ENCODE data around the gene NFKBIE. TPM values are rescaled to one million over a fixed set of nuclear protein-coding genes. Genes with fewer than 3 reads are reported as not detected.

Gene NFKBIE
- total RNA-seq, 1 experiment from 2014 or later: 24.9 TPM

GRCh38 chr6:44286747-44287146 lies 21.4 kb upstream of the NFKBIE start:
- Histone ChIP-seq H3K27ac (ENCODE audit: low read length) (no peak overlapping the region), H3K4me3 (ENCODE audit: low read depth in 2 of 2, low read length in 2 of 2) (no peak overlapping the region), H3K27me3 (ENCODE audit: control insufficient read depth, insufficient read depth, low read length) (peaks cover 23% of the 10 kb centered on the region; the same call in 1 of the 2 replicates), H3K4me1 (ENCODE audit: control insufficient read depth, insufficient read depth, low read length) (no peaks in the 10 kb centered on the region), H3K36me3 (ENCODE audit: control insufficient read depth, insufficient read depth, low read length) (no peaks in the 10 kb centered on the region), H3K9me3 (ENCODE audit: control insufficient read depth, insufficient read depth, low read depth, low read length) (no peaks in the 10 kb centered on the region)
- ChIA-PET CTCF (no interaction called here), POLR2A (no interaction called here)
- intact Hi-C loops (cut with micrococcal nuclease; ENCODE audit: unreplicated experiment): loop anchor here (5.0 kb wide), 1 partner anchor 51 kb away; no protein-coding TSS in a partner anchor
- DNase-seq (ENCODE audit: low read depth, low spot score) (no peak), ATAC-seq (no peak)
- in situ Hi-C loops (cut with HindIII; ENCODE audit: low pct_unique_long_range_greater_than_20kb, low sequenced_read_pairs): no loop called here
- no TSS peak for BruUV-seq (replicated peaks)
- TF ChIP-seq REST (IDR thresholded peaks at IDR 0.05; ENCODE audit: insufficient read depth in 1 of 2, low read depth in 2 of 2, low read length in 1 of 2) (no peak), SIN3A (IDR thresholded peaks at IDR 0.05; ENCODE audit: borderline replicate concordance, insufficient read depth, low read depth, low read length) (no peak), POLR2AphosphoS5 (IDR thresholded peaks at IDR 0.05; ENCODE audit: low read depth, low read length) (no peak), CTCF (IDR thresholded peaks at IDR 0.05) (no peak), TCF7L2 (IDR thresholded peaks at IDR 0.05; ENCODE audit: low read depth, low read length) (no peak)

GRCh38 chr6:44286285-44286565 lies 20.9 kb upstream of the NFKBIE start:
- ChIA-PET CTCF (no interaction called here), POLR2A (no interaction called here)
- H3K36me3 ChIP-seq (ENCODE audit: control insufficient read depth, insufficient read depth, low read length): no peaks in the 10 kb centered on the region
- no peak overlapping the region for H3K27ac ChIP-seq (ENCODE audit: low read length)
- H3K9me3 ChIP-seq (ENCODE audit: control insufficient read depth, insufficient read depth, low read depth, low read length): no peaks in the 10 kb centered on the region
- no TSS peak for BruUV-seq (replicated peaks)
- ATAC-seq (no peak), DNase-seq (ENCODE audit: low read depth, low spot score) (no peak)
- intact Hi-C loops (cut with micrococcal nuclease; ENCODE audit: unreplicated experiment): loop anchor here (5.0 kb wide), 1 partner anchor 51 kb away; no protein-coding TSS in a partner anchor
- H3K27me3 ChIP-seq (ENCODE audit: control insufficient read depth, insufficient read depth, low read length): peaks cover 23% of the 10 kb centered on the region; the same call in 1 of the 2 replicates
- no peaks in the 10 kb centered on the region for H3K4me1 ChIP-seq (ENCODE audit: control insufficient read depth, insufficient read depth, low read length)
- no peak overlapping the region for H3K4me3 ChIP-seq (ENCODE audit: low read depth in 2 of 2, low read length in 2 of 2)
- no peak for TF ChIP-seq SIN3A (IDR thresholded peaks at IDR 0.05; ENCODE audit: borderline replicate concordance, insufficient read depth, low read depth, low read length)
- no peak for TF ChIP-seq POLR2AphosphoS5 (IDR thresholded peaks at IDR 0.05; ENCODE audit: low read depth, low read length)
- no peak for TF ChIP-seq CTCF (IDR thresholded peaks at IDR 0.05)
- TF ChIP-seq REST (IDR thresholded peaks at IDR 0.05; ENCODE audit: insufficient read depth in 1 of 2, low read depth in 2 of 2, low read length in 1 of 2): no peak
- no peak for TF ChIP-seq TCF7L2 (IDR thresholded peaks at IDR 0.05; ENCODE audit: low read depth, low read length)
- in situ Hi-C loops (cut with HindIII; ENCODE audit: low pct_unique_long_range_greater_than_20kb, low sequenced_read_pairs): no loop called here

All from Panc1 (cell line).